Measurements from ENCODE around the gene UQCRC1. TPM values are rescaled to one million over a fixed set of nuclear protein-coding genes. Genes with fewer than 3 reads are reported as not detected.

The UQCRC1 gene
- total and polyA plus RNA-seq, 2 donors (not counting 1 experiment from before 2014, with no cell fraction given), result 99.9 to 132 TPM

- H3K27ac ChIP-seq (ENCODE audit: low read length in 2 of 2), result no peak overlapping the region
- Mint-ChIP-seq H3K27ac (no peak overlapping the region), H3K4me3 (no peak overlapping the region)
Observed at GRCh38 chr3:48629894-48630293, 20.4 kb upstream of the UQCRC1 start.

More at GRCh38 chr3:48629894-48630293, 20.4 kb upstream of the UQCRC1 start:
- Mint-ChIP-seq H3K27me3 (no peaks in the 10 kb centered on the region), H3K4me1 (peaks cover 5% of the 10 kb centered on the region), H3K9me3 (ENCODE audit: insufficient read depth) (no peaks in the 10 kb centered on the region)
- no peaks in the 10 kb centered on the region for H3K36me3 ChIP-seq (replicated peaks in 1 of 2; ENCODE audit: control extremely low read depth in 1 of 2, control insufficient read depth in 1 of 2, extremely low read depth in 1 of 2, insufficient read depth in 2 of 2, low read length in 1 of 2)
- TF ChIP-seq CTCF (IDR thresholded peaks at IDR 0.05), result no peak
- TF ChIP-seq EZH2 (IDR thresholded peaks at IDR 0.05; ENCODE audit: borderline replicate concordance, insufficient read depth, low read depth, low read length, poor library complexity, severe bottlenecking), result no peak
- intact Hi-C loops (cut with micrococcal nuclease), result no loop called here
- no peak overlapping the region for H3K9ac ChIP-seq (ENCODE audit: low read length)
- 97% methylated on average over 12 of the region's 12 CpGs for WGBS (ENCODE audit: insufficient coverage)
- CTCF ChIA-PET, result no interaction called here
- no peak overlapping the region for H3K4me3 ChIP-seq (ENCODE audit: control extremely low read depth in 1 of 5, extremely low read depth in 1 of 5, insufficient read depth in 1 of 5, low read depth in 2 of 5, low read length in 4 of 5)
- no peak overlapping the region for H3K4me2 ChIP-seq (replicated peaks; ENCODE audit: low read depth, low read length, poor library complexity, severe bottlenecking)
- no peaks in the 10 kb centered on the region for H3K79me2 ChIP-seq (ENCODE audit: control insufficient read depth, insufficient read depth, low read length)
- no peak for DNase-seq
- POLR2A ChIA-PET, result no interaction called here
- no peak for ATAC-seq (ENCODE audit: low read depth)
- H4K20me1 ChIP-seq (ENCODE audit: control insufficient read depth, insufficient read depth, low read length, poor library complexity, severe bottlenecking), result no peaks in the 10 kb centered on the region
- peaks cover 4 to 6% of the 10 kb centered on the region in 2 donors for H3K4me1 ChIP-seq (ENCODE audit: control insufficient read depth in 2 of 2, insufficient read depth in 2 of 2, low read length in 2 of 2)
- no peak overlapping the region for H2AFZ ChIP-seq (ENCODE audit: insufficient read depth, low read depth, low read length, poor library complexity, severe bottlenecking)
- H3K27me3 ChIP-seq (replicated peaks in 1 of 4; ENCODE audit: control extremely low read depth in 1 of 4, control insufficient read depth in 3 of 4, insufficient read depth in 4 of 4, low read length in 3 of 4), result no peaks in the 10 kb centered on the region
- no peaks in the 10 kb centered on the region for H3K9me3 ChIP-seq (ENCODE audit: control extremely low read depth in 1 of 3, control insufficient read depth in 2 of 3, insufficient read depth in 1 of 3, low read length in 2 of 3)
